Activated CD4-positive, alpha-beta T cell treated with anti-CD3 and anti-CD28 coated beads, Interleukin-2, Interleukin-4, amounts not matched to agents 100 ng/mL and 50 ng/mL, durations not matched to agents 16 hours and 8 hours (primary cell): ENCODE data around the gene TNFAIP8L1.

Experiments used
- DNase-seq: peaks from one replicate; pipeline ENCODE4 v3.0.0-alpha.2; 2020; ENCODE audit warnings: low spot score

The TNFAIP8L1 gene

DNA sequence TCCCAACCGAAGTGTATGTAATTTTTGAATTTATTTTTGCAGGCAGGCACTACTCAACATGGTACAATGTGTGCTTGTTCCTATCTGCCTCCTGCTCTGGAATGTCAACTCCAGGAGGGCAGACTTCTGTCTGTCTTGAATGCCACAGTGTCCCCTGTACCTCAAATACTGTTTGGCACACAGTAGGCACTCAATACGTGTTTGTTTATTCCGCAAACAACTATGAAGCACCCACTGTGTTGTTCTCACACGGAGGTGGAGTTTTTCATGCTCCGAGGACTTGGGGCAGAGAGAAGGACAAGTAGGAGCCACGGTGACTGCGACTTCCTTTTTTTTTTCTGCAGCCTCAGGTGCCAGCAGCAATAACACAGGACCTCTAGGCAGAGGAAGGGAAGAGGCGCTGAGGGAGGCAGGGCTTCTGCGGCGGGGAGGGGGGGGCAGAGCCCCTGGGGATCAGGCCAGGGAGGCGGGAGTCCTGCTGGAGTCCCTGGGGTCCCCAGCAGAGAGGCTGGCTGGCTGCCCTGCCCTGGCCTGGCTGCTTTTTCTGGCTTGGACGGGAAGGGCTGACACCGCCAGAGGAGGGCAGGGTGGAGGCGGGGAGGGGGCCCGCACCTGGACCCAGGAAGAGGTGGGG is 29.3 kb upstream of the TNFAIP8L1 start:
- DNase-seq = no peak

DNA sequence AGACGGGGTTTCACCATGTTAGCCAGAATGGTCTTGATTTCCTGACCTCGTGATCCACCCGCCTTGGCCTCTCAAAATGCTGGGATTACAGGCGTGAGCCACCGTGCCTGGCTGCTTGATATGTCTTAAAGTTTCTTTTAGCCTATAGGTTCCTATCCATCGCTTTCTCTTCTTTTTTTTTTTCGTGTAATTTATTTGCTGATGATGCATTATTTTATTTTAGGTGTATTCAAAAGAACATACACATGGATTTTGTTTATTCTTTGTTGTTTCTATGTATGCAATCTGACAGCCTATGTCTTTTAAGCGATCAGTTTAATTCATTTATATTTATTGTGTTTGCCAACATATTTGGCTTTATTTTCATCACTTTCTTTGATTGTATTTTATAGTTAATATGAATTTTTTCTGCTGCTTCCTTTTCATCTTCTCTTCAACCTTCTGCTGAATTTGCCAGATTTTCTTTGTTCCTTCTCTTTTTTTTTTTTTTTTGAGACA is 26.0 kb upstream of the TNFAIP8L1 start:
- no peak for DNase-seq

- DNase-seq = no peak
Measured at GRCh38 chr19:4618019-4618418, 21.3 kb upstream of the TNFAIP8L1 start.

DNA sequence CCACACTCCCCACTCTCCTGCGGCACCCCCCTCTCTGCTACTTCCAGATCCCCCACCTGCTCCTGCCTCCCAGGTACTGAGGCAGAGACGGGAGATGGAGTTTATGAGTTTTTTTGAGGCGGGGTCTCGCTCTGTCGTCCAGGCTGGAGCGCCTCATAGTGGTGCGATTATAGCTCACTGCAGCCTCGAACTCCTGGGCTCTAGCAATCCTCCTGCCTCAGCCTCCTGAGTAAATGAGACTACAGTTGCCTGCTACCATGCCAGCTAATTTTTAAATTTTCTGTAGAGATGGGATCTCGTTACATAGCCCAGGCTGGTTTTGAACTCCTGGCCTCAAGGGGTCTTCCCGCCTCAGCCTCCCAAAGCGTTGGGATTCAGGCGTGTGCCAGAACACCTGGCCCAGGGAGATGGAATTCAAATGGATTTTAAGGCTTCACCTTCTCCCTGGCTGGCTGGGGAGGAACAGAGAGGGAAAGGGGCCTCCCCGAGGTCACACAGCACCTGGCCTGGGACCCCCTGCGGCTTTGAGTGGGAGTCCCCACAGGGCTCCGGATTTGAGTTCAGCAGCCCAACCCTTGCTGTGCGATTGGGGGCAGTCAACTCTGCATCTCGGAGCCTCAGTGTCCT is 19.5 kb upstream of the TNFAIP8L1 start:
- DNase-seq = no peak

DNA sequence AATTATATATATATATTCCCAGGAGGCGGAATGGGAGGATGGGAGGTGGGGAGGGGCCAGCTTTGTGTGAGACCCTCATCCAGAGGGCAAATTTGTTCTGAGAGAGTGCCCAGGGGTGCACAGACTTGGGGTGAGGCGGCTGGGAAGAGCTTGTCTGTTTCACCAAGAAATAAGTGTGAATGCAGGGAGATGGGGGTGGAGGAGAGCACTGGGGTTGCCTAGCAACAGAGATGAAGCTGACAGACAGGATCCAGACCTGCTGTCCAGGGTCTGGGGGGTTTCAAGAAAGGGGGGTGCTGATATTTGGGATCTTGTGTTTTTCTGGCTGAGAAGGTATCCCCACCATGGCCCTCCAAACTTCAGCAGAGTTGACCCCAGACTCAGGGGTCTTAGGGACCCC is 18.6 kb upstream of the TNFAIP8L1 start:
- DNase-seq = no peak

DNA sequence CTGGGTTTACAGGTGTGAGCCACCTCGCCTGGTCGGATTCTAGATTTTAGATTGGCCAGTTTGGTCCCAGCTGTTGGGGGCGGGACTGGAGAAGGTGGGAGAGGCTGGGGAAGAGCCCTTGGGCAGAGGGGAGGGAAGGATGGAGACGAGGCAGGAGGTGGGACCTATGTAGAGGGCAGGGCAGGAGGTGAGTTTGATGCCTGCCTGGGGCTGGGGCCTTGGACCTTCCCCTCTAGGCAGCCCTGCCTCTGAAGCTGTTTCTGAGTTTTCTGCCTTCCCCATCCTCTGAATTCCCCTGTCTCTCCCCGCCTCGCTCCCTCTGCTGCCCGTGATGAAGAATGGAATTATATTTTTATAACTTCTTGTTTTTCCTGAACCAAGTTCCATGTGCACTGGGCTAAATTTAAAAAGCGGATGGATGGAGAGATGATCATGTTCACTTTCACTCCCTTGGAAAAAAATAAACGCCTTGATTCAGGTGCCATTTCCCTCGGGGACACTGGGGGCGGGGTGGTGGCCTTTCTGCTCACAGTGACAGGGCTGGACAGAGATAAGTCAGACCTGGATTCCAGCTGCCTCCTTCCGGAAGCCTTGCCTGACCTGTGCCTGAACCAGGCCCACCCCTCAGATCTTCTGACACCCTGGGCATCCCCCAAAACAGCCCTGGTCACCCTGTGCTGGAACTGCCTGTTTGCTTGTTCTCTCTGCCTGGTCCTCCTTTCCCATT is 16.5 kb upstream of the TNFAIP8L1 start:
- DNase-seq = no peak

DNA sequence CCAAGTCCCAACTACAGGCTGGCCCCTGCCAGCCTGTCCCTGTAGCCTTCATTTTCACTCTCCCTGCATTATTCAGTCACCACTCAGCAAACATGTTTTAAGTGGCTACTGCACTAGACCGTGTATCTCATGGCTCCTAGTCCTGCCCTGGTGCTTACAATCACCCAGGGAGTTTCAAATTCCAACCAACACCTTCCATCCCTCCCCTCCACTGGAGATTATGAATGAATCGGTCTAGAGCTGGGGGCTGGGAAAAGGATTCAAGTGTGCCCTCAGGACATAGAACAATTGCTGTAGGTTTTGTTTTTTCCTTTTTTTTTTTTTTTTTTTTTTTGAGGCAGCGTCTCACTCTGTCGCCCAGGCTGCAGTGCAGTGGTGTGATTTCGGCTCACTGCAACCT is 15.0 kb upstream of the TNFAIP8L1 start:
- no peak for DNase-seq

- DNase-seq = no peak
Measured at GRCh38 chr19:4624733-4625362, 14.5 kb upstream of the TNFAIP8L1 start.

DNA sequence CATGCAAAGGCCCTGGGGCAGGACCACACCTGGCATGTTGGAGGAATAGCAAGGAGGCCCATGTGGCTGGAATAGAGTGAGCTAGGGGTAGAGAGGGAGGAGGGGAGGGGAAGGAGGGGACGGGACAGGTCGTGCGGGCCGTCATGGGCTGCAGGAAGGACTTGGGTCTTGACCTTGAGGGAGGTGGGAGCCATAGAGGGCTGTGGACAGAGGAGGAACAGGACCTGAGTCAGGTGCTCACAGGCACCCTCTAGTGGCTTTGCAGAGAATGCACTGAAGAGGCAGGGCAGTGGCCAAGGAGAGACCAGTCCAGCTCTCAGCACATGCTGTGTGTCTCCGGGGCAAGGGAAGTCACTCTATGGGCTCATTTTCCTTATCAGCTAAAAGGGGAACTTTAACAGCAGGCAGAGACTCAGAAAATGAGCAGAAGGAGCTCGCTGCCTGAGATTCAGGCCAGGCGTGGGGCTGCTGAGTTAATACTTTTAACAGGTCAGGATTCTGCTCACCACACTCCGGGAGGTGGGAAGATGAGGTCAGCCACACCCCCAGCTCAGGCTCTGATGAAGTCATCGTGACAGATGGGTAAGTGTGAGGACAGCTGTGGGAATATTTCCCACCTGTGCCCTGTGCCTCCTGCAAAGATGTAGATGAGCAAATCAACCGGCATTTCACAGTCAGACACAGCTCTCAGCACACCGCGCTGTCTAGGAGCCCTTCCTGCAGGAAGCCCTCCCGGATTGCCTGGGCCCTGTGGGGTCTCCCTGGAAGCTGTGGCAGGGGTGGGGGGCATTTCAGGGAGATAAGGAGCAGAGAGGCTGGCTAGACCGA is 6.0 kb upstream of the TNFAIP8L1 start:
- DNase-seq = peak; percentile 64

DNA sequence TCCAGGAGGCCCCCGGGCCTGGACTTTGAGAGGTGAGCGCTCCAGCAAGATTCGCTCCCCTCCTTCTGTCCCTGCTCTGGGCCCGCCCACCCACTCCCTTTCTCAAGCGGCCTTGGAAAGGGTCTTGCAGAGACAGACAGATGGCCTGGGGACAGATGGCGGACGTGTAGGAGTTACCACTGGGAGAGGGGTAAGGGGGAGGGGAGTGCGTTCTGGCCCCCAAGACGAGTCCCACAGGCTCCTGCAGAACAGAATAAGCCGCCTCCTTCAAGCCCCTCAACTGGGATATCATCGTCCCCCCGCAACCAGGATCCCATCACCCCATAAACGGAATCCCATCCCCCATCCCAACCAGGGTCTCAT is 3.6 kb upstream of the TNFAIP8L1 start:
- DNase-seq = no peak

DNA sequence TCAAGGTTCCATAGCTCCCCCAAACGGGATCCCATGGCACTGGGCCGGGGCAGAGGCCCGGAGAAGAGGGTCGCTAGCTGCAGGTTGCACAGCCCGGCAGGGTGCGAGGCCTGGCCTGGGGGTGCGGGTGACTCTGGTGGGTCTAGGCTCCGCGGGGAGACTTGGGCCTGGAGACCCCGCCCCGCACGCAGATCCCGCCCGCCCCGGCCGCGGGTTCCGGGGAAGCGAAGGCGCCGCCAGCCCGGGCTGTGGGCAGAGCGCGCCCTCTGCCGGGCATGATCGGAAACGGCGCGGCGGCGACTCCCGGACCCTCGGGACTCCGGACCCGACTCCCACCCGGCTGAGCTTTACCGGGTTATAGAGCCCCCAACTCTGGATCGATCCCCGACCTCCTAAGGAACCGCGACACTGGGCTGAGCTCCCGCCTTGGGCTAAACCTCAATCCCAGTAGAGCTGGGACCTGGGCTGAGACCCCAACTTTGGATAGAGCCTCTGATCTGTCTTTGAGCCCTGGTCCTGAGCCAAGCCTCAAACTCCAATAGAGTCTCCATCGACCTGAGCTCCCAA is 3.1 kb upstream of the TNFAIP8L1 start:
- peak; percentile 75 for DNase-seq

- DNase-seq = no peak
Measured at GRCh38 chr19:4636761-4637160, 2.6 kb upstream of the TNFAIP8L1 start.

- DNase-seq = no peak
Measured at GRCh38 chr19:4638317-4638716, 999 bp upstream of the TNFAIP8L1 start.

DNA sequence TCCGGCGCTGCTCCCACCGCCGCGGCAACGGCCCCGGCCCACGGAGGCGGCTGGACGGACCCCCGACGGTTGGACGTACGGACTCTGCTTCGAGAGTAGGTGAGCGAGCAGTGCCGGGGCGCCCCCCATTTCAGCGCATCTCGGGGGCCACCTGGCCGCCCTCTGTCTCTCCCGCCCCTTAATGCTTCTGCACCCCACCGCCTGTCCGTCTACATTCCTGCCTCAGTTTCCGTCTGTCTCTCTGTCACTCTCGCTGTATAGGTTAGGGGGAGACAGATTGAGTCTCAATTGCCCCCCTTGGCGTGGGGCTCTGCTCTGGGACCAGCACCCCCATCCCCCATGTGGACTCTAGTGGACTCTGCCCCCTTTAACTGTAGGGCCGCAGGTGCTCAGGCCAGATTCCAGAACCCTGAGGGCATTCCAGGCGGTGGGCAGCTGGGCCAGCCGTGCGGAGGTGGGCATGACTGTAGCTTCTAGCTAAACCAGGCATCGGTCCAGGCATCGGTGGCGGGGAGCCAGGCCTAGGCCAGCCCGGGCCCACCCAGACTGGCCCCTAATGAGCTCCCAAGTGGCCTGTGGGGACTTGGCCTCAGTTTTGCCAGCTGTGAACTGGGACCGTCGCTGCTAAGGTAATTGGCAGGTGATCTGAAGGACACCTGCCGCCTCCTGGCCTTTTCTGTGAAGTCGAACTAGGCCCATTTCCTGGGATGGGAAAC is 373 bp downstream of the TNFAIP8L1 start:
- DNase-seq = no peak

DNA sequence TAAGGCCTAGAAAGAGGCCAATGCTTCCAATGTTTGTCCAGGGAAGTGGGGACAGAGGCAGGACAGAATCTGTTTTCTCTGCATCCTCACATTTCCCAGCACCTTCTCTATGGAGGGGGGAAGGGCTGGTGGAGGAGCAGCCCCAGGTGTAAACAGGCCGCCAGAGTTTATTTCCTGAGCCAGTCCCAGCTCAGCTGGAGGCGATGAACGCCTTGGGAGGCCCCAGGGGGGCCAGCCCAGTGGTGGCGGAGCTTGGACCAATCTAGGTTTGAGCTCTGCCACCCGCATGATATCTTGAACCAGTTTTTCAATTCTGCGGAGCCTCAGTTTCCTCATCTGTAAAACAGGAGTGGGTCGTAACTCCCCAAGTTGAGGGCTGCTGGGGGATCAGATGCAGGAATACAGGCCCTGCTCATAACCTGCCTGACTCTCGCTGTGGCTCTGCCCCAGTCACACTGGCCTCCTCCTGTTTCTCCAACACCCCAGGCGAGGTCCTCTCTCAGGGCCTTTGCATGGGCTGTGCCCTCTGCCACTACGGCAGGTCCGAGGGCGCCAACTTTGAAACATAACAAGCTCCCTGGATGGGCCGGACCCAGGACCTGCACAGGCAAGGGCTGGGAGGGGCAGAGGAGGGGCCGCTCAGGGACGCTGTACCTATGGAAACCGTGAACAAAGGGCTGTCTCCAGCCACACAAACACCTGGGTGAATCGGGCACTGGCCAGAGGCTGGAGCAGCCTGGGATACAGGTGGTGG is 1.1 kb downstream of the TNFAIP8L1 start:
- DNase-seq = no peak

- no peak for DNase-seq
Measured at GRCh38 chr19:4641132-4641531, 1.8 kb downstream of the TNFAIP8L1 start.

DNA sequence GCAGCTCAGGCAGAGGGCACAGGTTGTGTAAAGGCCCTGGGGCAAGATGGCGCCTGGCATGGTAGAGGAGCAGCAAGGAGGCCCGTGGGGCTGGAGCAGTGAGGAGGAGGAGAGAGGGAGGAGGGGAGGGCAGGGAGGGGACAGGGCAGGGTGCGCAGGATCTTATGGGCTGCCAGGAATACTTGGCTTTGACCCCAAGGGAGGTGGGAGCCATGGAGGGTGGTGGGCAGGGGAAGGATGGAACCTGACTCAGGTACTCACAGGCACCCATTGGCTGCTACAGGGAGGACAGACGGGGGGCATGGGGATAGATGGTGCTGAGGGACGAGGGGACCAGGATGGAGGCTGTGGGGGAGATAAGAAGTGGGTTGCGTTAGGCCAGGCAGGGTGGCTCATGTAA is 3.3 kb downstream of the TNFAIP8L1 start:
- DNase-seq = no peak

GRCh38 chr19:4645718-4646117 is 6.4 kb downstream of the TNFAIP8L1 start:
- DNase-seq = no peak

GRCh38 chr19:4647676-4648644 is 8.6 kb downstream of the TNFAIP8L1 start:
- DNase-seq = no peak
